Effector memory CD8-positive, alpha-beta T cell (primary cell): ENCODE data around the gene OR13J1.

ENCODE experiments used
- ATAC-seq: fragments of 150-1000 bp; cut with Tn5 transposase; replicated peaks from 2 replicates; pipeline ENCODE4 v1.10.0; 2021; ENCODE audit warnings: mild to moderate bottlenecking, moderate library complexity
- DNase-seq, 3 experiments: peaks; one replicate each; pipeline ENCODE4 v3.0.0; 2021
- H3K27ac Mint-ChIP-seq, 2 donors: one replicate each; pipeline ENCODE4 v1.8.0; 2022; ENCODE audit warnings: mild to moderate bottlenecking in 2 of 2, mixed read lengths in 2 of 2, moderate library complexity in 2 of 2
- H3K27me3 Mint-ChIP-seq, 2 donors: one replicate each; pipeline ENCODE4 v1.8.0; 2022; ENCODE audit warnings: mixed read lengths in 2 of 2
- H3K36me3 Mint-ChIP-seq: one replicate; pipeline ENCODE4 v1.8.0; 2022; ENCODE audit warnings: mild to moderate bottlenecking, moderate library complexity, mixed read lengths; ENCODE audit not compliant: insufficient read depth
- H3K4me1 Mint-ChIP-seq, 2 donors: one replicate each; pipeline ENCODE4 v1.8.0; 2022; ENCODE audit warnings: low read depth in 2 of 2, mixed read lengths in 2 of 2
- H3K4me3 Mint-ChIP-seq, 2 donors: one replicate each; pipeline ENCODE4 v1.8.0; 2022; ENCODE audit warnings: mild to moderate bottlenecking in 2 of 2, mixed read lengths in 2 of 2, moderate library complexity in 2 of 2
- H3K9me3 Mint-ChIP-seq, 2 donors: one replicate each; pipeline ENCODE4 v1.8.0; 2022; ENCODE audit warnings: mixed read lengths in 2 of 2

OR13J1 gene

DNA sequence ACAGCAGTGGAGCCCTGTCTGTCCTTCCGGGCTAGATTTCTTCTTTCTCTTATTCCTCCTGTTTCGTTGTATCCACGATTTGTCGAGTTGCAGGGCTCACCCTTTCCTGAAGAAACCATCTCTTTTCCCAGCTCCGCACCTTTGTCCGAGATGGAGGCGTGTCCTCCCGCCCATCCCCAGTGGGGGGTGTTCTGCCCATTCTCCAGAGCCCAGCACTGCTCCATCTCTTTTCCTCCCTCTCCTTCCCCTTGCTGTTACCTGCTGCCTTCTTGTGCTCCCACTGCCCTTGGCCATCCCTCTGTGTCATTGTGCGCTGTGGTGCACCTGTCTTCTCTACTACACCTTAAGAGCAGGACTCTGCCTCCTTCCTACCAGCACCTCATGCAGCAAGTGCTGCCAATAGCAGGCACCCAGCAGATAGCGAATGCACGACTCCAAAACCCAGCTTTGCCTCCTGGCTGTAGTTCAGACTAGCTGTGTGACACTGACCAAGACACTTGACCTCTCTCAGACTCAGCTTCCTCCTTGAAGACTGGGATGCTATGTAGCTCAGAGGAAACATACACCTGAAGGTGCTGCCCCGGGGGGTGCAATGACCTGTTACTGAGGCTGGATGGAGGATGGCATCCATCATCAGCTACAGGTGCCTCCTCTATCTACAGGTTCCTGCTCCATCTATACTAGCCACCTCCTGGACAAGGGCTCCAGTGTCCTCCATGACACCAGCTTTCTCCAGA, 8.9 kb downstream of the OR13J1 start:
- H3K27ac Mint-ChIP-seq: peak overlapping the region in 1 of 2 donors; percentile 20
- no peak overlapping the region for H3K4me3 Mint-ChIP-seq
- peaks cover 39 to 46% of the 10 kb centered on the region in 2 donors for H3K27me3 Mint-ChIP-seq
- peaks cover 2% of the 10 kb centered on the region for H3K36me3 Mint-ChIP-seq
- no peak for DNase-seq
- H3K4me1 Mint-ChIP-seq: peaks cover 0 to 12% of the 10 kb centered on the region in 2 donors
- ATAC-seq: no peak
- H3K9me3 Mint-ChIP-seq: no peaks in the 10 kb centered on the region

DNA sequence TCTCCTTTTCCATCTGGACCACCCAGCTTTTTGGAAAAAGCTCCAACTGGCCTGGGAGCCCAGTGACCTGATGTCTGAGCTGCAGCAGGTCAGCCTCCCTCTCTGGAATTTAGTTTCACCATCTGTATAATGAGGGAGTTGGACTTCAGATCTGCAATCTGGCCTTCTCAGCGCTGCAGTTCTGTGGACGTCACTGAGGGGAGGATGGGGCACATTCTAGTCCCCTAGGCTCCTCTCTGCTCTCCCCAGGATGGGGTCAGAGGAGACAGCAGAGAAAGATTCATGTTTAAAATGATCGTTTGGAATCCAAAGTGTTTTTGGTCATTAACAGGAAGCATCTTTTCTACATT, 10.2 kb downstream of the OR13J1 start:
- H3K4me1 Mint-ChIP-seq: peaks cover 0 to 12% of the 10 kb centered on the region in 2 donors
- H3K36me3 Mint-ChIP-seq: peaks cover 2% of the 10 kb centered on the region
- DNase-seq (no peak), ATAC-seq (no peak)
- no peak overlapping the region for H3K4me3 Mint-ChIP-seq
- H3K27ac Mint-ChIP-seq: no peak overlapping the region
- peaks cover 33 to 56% of the 10 kb centered on the region in 2 donors for H3K27me3 Mint-ChIP-seq
- H3K9me3 Mint-ChIP-seq: no peaks in the 10 kb centered on the region

- Mint-ChIP-seq H3K4me1 (peaks cover 0 to 12% of the 10 kb centered on the region in 2 donors), H3K27ac (no peak overlapping the region), H3K9me3 (no peaks in the 10 kb centered on the region), H3K4me3 (no peak overlapping the region), H3K36me3 (no peaks in the 10 kb centered on the region), H3K27me3 (peaks cover 33 to 51% of the 10 kb centered on the region in 2 donors)
- DNase-seq (no peak), ATAC-seq (peak; percentile 43)
Measured at GRCh38 chr9:35859310-35859989, 10.8 kb downstream of the OR13J1 start.

GRCh38 chr9:35858458-35858857, 11.7 kb downstream of the OR13J1 start:
- H3K4me3 Mint-ChIP-seq: no peak overlapping the region
- H3K4me1 Mint-ChIP-seq: peaks cover 0 to 12% of the 10 kb centered on the region in 2 donors

DNA sequence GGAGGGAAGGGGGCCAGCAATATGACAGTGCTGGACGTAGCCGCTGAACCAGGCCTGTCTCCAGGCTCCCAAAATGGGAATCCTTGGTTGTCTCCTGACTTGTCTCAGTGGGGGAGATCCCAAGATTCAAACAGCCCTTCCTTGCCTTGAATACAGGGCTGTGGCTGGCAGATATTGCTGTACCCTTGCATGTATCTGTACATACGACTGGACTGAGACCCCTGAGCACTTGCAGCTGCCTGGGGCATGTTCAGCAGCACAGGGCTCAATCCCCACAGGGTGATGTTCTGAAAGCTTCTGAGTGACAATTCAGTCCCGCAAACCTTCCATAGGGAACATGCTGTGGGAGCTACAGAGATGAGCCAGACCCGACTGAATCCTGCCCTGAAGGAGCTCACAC, 13.3 kb downstream of the OR13J1 start:
- ATAC-seq: no peak
- DNase-seq: no peak
- H3K4me3 Mint-ChIP-seq: no peak overlapping the region
- H3K27ac Mint-ChIP-seq: no peak overlapping the region
- no peaks in the 10 kb centered on the region for H3K36me3 Mint-ChIP-seq
- no peaks in the 10 kb centered on the region for H3K9me3 Mint-ChIP-seq
- H3K27me3 Mint-ChIP-seq: peaks cover 16 to 28% of the 10 kb centered on the region in 2 donors
- H3K4me1 Mint-ChIP-seq: peaks cover 0 to 12% of the 10 kb centered on the region in 2 donors

More at GRCh38 chr9:35858458-35858857, 11.7 kb downstream of the OR13J1 start:
- DNase-seq (no peak), ATAC-seq (no peak)
- Mint-ChIP-seq H3K27me3 (peaks cover 26 to 41% of the 10 kb centered on the region in 2 donors), H3K9me3 (no peaks in the 10 kb centered on the region), H3K27ac (no peak overlapping the region), H3K36me3 (no peaks in the 10 kb centered on the region)

- no peak overlapping the region for H3K4me3 Mint-ChIP-seq
- DNase-seq (no peak), ATAC-seq (no peak)
- no peaks in the 10 kb centered on the region for H3K36me3 Mint-ChIP-seq
- H3K9me3 Mint-ChIP-seq: no peaks in the 10 kb centered on the region
- peaks cover 9 to 22% of the 10 kb centered on the region in 2 donors for H3K27me3 Mint-ChIP-seq
- H3K4me1 Mint-ChIP-seq: peaks cover 0 to 9% of the 10 kb centered on the region in 2 donors
- no peak overlapping the region for H3K27ac Mint-ChIP-seq
Measured at GRCh38 chr9:35856206-35856605, 14.0 kb downstream of the OR13J1 start.

DNA sequence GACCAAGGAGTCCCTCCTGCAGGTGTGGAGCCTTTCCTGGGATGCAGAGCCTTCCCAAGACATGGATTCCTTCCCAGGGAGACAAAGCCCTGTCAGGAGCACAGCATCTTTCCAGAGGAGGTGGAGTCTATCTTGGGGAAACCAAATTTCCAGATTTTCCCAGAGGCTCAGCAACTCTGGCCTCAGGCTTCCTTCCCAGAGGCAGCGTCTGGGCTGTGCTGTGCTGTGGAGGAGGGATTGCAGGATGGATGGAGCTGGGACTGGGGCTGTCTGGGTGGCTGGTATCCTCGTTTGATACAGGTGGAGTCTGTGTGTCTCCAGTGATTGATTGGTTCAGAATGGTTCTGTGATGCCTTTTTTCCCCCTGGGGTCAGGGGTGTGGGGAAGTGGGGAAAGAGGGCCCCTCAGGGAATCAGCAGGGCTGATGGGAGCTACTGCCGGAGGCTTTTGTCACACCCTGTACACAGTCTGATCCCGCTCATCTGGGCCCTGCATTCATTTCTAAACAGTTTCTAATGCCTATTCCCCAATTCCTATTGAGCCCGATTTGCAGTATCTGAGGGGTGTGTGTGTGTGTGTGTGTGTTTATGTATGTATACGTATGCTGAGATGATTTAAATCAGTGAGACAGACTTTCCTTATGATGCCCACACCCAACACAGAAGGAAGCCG, 16.0 kb downstream of the OR13J1 start:
- no peak for ATAC-seq
- H3K27ac Mint-ChIP-seq: peak overlapping the region in 1 of 2 donors; percentile 13
- no peak for DNase-seq
- peaks cover 0 to 8% of the 10 kb centered on the region in 2 donors for H3K4me1 Mint-ChIP-seq
- H3K27me3 Mint-ChIP-seq: peaks cover 7 to 15% of the 10 kb centered on the region in 2 donors
- no peaks in the 10 kb centered on the region for H3K36me3 Mint-ChIP-seq
- no peak overlapping the region for H3K4me3 Mint-ChIP-seq
- H3K9me3 Mint-ChIP-seq: no peaks in the 10 kb centered on the region

- Mint-ChIP-seq H3K36me3 (peaks cover 2% of the 10 kb centered on the region), H3K27me3 (peaks cover 7 to 15% of the 10 kb centered on the region in 2 donors), H3K27ac (peak overlapping the region in 1 of 2 donors; percentile 13), H3K4me1 (no peaks in the 10 kb centered on the region), H3K9me3 (no peaks in the 10 kb centered on the region), H3K4me3 (no peak overlapping the region)
- DNase-seq: no peak
- no peak for ATAC-seq
Measured at GRCh38 chr9:35852876-35853865, 17.0 kb downstream of the OR13J1 start.

DNA sequence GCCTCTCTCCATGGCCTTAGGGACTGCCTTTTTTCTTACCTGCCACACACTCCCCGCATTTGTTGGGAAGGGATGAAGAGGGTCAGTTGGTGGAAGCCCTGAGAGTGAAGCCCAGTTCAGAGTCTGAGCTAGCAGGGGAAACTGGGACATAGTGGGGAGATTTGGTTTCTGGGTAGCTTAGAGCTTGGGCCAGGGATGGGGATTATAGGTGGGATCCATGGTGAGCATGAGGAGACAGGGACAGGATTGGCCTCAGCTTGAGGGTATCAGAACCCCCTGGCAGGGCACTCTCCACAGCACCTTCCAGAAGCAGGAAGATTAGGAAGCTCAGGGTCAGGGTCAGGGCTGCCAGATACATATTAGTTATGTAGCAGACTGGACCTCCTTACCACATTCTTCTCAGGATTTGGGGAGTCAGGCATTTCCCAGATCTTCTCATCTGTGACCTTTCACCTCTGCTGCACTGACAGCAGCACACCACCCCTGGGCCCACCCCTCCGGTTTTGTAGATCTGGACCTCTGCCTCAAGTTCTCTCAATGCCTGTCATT, 17.9 kb downstream of the OR13J1 start:
- H3K9me3 Mint-ChIP-seq: no peaks in the 10 kb centered on the region
- ATAC-seq: no peak
- no peak overlapping the region for H3K4me3 Mint-ChIP-seq
- H3K27me3 Mint-ChIP-seq: peaks cover 7 to 15% of the 10 kb centered on the region in 2 donors
- H3K36me3 Mint-ChIP-seq: peaks cover 2% of the 10 kb centered on the region
- no peak for DNase-seq
- no peaks in the 10 kb centered on the region for H3K4me1 Mint-ChIP-seq
- H3K27ac Mint-ChIP-seq: no peak overlapping the region

- no peak for DNase-seq
- Mint-ChIP-seq H3K36me3 (peaks cover 6% of the 10 kb centered on the region), H3K27me3 (no peaks in the 10 kb centered on the region), H3K27ac (peak overlapping the region; percentile 44 to 49), H3K9me3 (no peaks in the 10 kb centered on the region), H3K4me1 (peaks cover 11 to 14% of the 10 kb centered on the region in 2 donors), H3K4me3 (no peak overlapping the region)
- ATAC-seq: peak; percentile 14
Measured at GRCh38 chr9:35847792-35848572, 22.2 kb downstream of the OR13J1 start.

GRCh38 chr9:35845824-35846771, 24.1 kb downstream of the OR13J1 start:
- Mint-ChIP-seq H3K4me1 (peaks cover 11 to 14% of the 10 kb centered on the region in 2 donors), H3K27me3 (no peaks in the 10 kb centered on the region), H3K4me3 (peak overlapping the region in 1 of 2 donors; percentile 51), H3K9me3 (no peaks in the 10 kb centered on the region), H3K36me3 (peaks cover 6% of the 10 kb centered on the region), H3K27ac (peak overlapping the region in 1 of 2 donors; percentile 76)
- ATAC-seq (no peak), DNase-seq (no peak)
